Mesendoderm (in vitro differentiated cells): Measurements from ENCODE around the gene CERS6.

ENCODE experiments used
- DNase-seq: peaks from one replicate; pipeline ENCODE4 v3.0.0; 2013
- H2AK5ac ChIP-seq: 2 replicates; pipeline ENCODE4 v1.6.1; 2013; ENCODE audit warnings: low read length, inconsistent platforms
- H2BK120ac ChIP-seq: 2 replicates; pipeline ENCODE4 v1.6.1; 2013; ENCODE audit warnings: low read depth, mild to moderate bottlenecking, low read length, moderate library complexity, mixed read lengths
- H2BK15ac ChIP-seq: replicated peaks from 2 replicates; pipeline ENCODE4 v1.6.1; 2013; ENCODE audit warnings: low read depth, mild to moderate bottlenecking, moderate library complexity
- H2BK5ac ChIP-seq: 2 replicates; pipeline ENCODE4 v1.6.1; 2013; ENCODE audit warnings: low read length, inconsistent platforms
- H3K18ac ChIP-seq: 2 replicates; pipeline ENCODE4 v1.6.1; 2013; ENCODE audit warnings: mild to moderate bottlenecking, low read length, mixed read lengths
- H3K23ac ChIP-seq: one replicate; pipeline ENCODE4 v1.6.1; 2013; ENCODE audit warnings: low read length
- H3K27ac ChIP-seq: 2 replicates; pipeline ENCODE4 v1.5.1; 2013; ENCODE audit warnings: low read depth, mild to moderate bottlenecking, inconsistent platforms, low read length, moderate library complexity
- H3K27me3 ChIP-seq: 2 replicates; pipeline ENCODE4 v1.6.1; 2013; ENCODE audit warnings: low read length, control low read depth, mild to moderate bottlenecking, inconsistent platforms; ENCODE audit not compliant: insufficient read depth, poor library complexity
- H3K36me3 ChIP-seq: 2 replicates; pipeline ENCODE4 v1.6.1; 2013; ENCODE audit warnings: low read length, inconsistent platforms; ENCODE audit not compliant: control insufficient read depth, insufficient read depth
- H3K4ac ChIP-seq: one replicate; pipeline ENCODE4 v1.6.1; 2013; ENCODE audit warnings: low read depth, mild to moderate bottlenecking, low read length, moderate library complexity
- H3K4me1 ChIP-seq: 2 replicates; pipeline ENCODE4 v1.6.1; 2013; ENCODE audit warnings: low read depth, low read length, inconsistent platforms; ENCODE audit not compliant: control insufficient read depth
- H3K4me2 ChIP-seq: 2 replicates; pipeline ENCODE4 v1.6.1; 2013; ENCODE audit warnings: low read length
- H3K4me3 ChIP-seq: 2 replicates; pipeline ENCODE4 v1.5.1; 2013; ENCODE audit warnings: mild to moderate bottlenecking, low read length
- H3K56ac ChIP-seq: one replicate; pipeline ENCODE4 v1.6.1; 2013; ENCODE audit warnings: low read length
- H3K79me1 ChIP-seq: 2 replicates; pipeline ENCODE4 v1.6.1; 2013; ENCODE audit warnings: low read length, inconsistent platforms
- H3K79me2 ChIP-seq: 2 replicates; pipeline ENCODE4 v1.6.1; 2013; ENCODE audit warnings: mild to moderate bottlenecking, low read length; ENCODE audit not compliant: control insufficient read depth, insufficient read depth
- H3K9ac ChIP-seq: 2 replicates; pipeline ENCODE4 v1.6.1; 2013; ENCODE audit warnings: low read length, inconsistent platforms
- H4K5ac ChIP-seq: one replicate; pipeline ENCODE4 v1.6.1; 2013; ENCODE audit warnings: low read length
- H4K8ac ChIP-seq: one replicate; pipeline ENCODE4 v1.6.1; 2013; ENCODE audit warnings: low read depth, mild to moderate bottlenecking, control low read depth, low read length, moderate library complexity
- WGBS: extraction: QIAGEN DNeasy Blood & Tissue Kit; methylation state at CpG from one replicate; pipeline ENCODE4 v1.1.7; 2013; ENCODE audit warnings: low lambda C conversion rate, missing lambda C conversion rate; ENCODE audit not compliant: insufficient coverage; ENCODE audit errors: extremely low coverage; 5-methylcytosine and 5-hydroxymethylcytosine counted together

Gene CERS6

DNA sequence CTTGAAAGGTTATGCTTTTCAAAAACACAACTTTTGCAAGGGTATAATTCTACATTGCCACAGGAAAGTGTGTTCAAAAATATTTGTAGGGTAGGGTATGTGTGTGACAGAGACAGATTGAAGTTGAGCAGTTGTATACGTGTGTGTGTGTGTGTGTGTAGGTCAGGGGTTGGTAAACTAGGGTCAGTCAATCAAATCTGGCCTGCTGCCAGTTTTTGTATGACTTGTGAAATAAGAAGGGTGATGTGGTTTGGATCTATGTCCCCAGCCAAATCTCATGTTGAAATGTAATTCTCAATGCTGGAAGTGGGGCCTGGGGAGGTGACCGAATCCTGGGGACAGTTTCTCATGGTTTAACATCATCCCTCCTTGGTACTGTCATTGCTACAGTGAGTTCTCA is 148.2 kb downstream of the CERS6 start:
- Histone ChIP-seq H3K27ac (no peak overlapping the region), H3K9ac (no peak overlapping the region), H2BK120ac (no peak overlapping the region), H3K23ac (no peak overlapping the region), H3K4me1 (no peaks in the 10 kb centered on the region), H3K36me3 (no peaks in the 10 kb centered on the region), H3K27me3 (no peaks in the 10 kb centered on the region), H3K4ac (no peak overlapping the region), H3K56ac (no peak overlapping the region), H2AK5ac (no peak overlapping the region), H3K4me2 (no peak overlapping the region), H2BK15ac (no peak overlapping the region), H3K79me2 (no peaks in the 10 kb centered on the region), H4K8ac (no peak overlapping the region), H4K5ac (no peak overlapping the region), H2BK5ac (no peak overlapping the region), H3K4me3 (no peak overlapping the region), H3K18ac (no peak overlapping the region), H3K79me1 (peaks cover 2% of the 10 kb centered on the region)
- 100% methylated on average over 1 of the region's 2 CpGs for WGBS
- no peak for DNase-seq

GRCh38 chr2:168607992-168608391 is 151.9 kb downstream of the CERS6 start:
- no peak overlapping the region for H4K8ac ChIP-seq
- no peak overlapping the region for H2BK5ac ChIP-seq
- H2AK5ac ChIP-seq = no peak overlapping the region
- no peak overlapping the region for H3K4me2 ChIP-seq
- no peak overlapping the region for H4K5ac ChIP-seq
- no peaks in the 10 kb centered on the region for H3K79me2 ChIP-seq
- no peaks in the 10 kb centered on the region for H3K4me1 ChIP-seq
- no peaks in the 10 kb centered on the region for H3K36me3 ChIP-seq
- H3K27ac ChIP-seq = no peak overlapping the region
- H3K9ac ChIP-seq = no peak overlapping the region
- no peaks in the 10 kb centered on the region for H3K27me3 ChIP-seq
- H2BK120ac ChIP-seq = no peak overlapping the region
- H3K56ac ChIP-seq = no peak overlapping the region
- no peak overlapping the region for H3K4me3 ChIP-seq
- H3K79me1 ChIP-seq = peaks cover 4% of the 10 kb centered on the region
- H3K4ac ChIP-seq = no peak overlapping the region
- no peak overlapping the region for H3K18ac ChIP-seq
- no peak overlapping the region for H3K23ac ChIP-seq
- no peak for DNase-seq
- H2BK15ac ChIP-seq = no peak overlapping the region
- no CpG with 5 or more reads among the region's 2 CpGs for WGBS

DNA sequence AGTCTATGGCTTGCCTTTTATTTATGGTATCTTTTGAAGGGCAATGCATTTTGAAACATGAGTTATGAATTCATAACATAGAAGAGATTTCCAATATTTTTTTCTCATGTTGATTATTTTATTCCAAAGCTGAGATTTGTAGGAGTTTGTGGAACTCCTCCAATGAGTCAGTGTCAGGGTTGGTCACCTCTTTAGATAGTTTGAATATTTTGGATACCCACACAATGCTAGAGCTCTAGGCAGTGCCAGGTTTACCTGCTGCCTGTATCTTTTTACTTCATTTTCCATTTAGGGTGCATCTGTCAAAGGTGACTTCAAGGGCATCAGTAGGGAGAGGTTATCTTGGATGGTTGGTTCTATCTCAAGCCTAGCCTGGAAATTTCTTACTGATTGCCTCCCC is 152.7 kb downstream of the CERS6 start:
- Histone ChIP-seq H2BK120ac (no peak overlapping the region), H3K18ac (no peak overlapping the region), H3K4me3 (no peak overlapping the region), H3K27me3 (no peaks in the 10 kb centered on the region), H2AK5ac (no peak overlapping the region), H4K8ac (no peak overlapping the region), H3K4me2 (no peak overlapping the region), H3K4ac (no peak overlapping the region), H2BK15ac (no peak overlapping the region), H3K23ac (no peak overlapping the region), H3K4me1 (no peaks in the 10 kb centered on the region), H2BK5ac (no peak overlapping the region), H3K79me2 (no peaks in the 10 kb centered on the region), H3K27ac (no peak overlapping the region), H3K56ac (no peak overlapping the region), H3K36me3 (no peaks in the 10 kb centered on the region), H4K5ac (no peak overlapping the region), H3K79me1 (peaks cover 2% of the 10 kb centered on the region), H3K9ac (no peak overlapping the region)
- no peak for DNase-seq

DNA sequence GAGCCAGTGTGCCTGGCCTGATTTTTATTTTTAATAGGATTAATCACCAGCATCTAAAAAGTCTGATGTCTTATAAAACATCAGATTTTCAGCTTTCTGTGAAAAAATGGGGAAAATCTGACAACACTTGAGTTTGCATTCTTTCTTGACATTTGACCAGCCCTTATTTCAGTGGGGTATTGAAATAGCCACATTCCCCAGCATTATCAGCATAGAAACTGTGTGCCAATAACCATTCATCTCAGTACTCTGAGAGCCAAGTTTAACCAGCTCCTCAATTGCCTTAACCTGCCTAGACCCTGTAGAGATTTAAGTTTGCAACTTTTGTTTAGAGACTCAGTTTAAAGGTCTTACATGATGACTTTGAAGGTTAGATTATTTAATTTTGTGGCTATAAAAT is 155.0 kb downstream of the CERS6 start:
- no peak overlapping the region for H2BK120ac ChIP-seq
- H3K79me1 ChIP-seq = peaks cover 2% of the 10 kb centered on the region
- H3K4me3 ChIP-seq = no peak overlapping the region
- DNase-seq = no peak
- H3K9ac ChIP-seq = no peak overlapping the region
- no peak overlapping the region for H3K18ac ChIP-seq
- H4K8ac ChIP-seq = no peak overlapping the region
- H2BK15ac ChIP-seq = no peak overlapping the region
- H3K79me2 ChIP-seq = no peaks in the 10 kb centered on the region
- H3K36me3 ChIP-seq = no peaks in the 10 kb centered on the region
- H2BK5ac ChIP-seq = no peak overlapping the region
- no peak overlapping the region for H3K4ac ChIP-seq
- H4K5ac ChIP-seq = no peak overlapping the region
- H2AK5ac ChIP-seq = no peak overlapping the region
- no peak overlapping the region for H3K56ac ChIP-seq
- no peak overlapping the region for H3K23ac ChIP-seq
- no peaks in the 10 kb centered on the region for H3K27me3 ChIP-seq
- no peak overlapping the region for H3K27ac ChIP-seq
- H3K4me2 ChIP-seq = no peak overlapping the region
- H3K4me1 ChIP-seq = no peaks in the 10 kb centered on the region

DNA sequence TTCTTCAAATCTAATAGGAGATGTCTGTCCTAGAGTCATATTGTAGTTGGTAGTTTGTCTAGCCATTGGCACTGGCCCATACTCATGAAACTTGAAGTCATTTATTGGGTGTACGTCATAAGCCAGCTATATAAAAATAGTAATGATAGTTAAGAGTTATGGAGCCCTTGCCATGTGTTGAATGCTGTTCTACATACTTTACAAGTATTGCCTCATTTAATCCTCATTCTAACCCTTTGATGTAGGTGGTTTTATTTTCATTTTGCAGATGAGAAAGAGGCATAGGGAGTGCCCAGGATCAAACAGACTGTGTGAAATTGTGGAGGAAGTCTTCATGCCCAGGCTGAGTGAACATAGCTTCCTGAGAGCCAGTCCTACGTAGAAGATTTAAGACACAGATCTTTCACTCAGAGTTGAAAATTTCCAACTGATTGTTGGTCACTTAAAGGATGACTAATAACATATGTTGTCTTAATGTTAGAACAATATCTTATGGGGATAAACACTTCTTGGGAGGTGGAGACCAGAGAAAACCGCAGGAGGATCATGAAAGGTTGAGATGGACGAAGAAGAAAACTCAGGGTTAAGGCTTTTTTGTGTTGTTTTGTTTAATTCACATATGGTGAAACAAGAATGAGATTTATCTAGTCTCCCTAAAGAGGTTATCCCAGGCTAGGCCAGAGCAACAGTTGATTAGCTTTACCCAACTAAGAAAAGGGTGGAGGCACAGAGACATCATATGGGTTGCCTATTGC is 156.0 kb downstream of the CERS6 start:
- Histone ChIP-seq H3K4me2 (no peak overlapping the region), H4K5ac (no peak overlapping the region)
- WGBS = no CpG with 5 or more reads among the region's 4 CpGs

GRCh38 chr2:168612719-168613118 is 156.6 kb downstream of the CERS6 start:
- Histone ChIP-seq H2BK5ac (no peak overlapping the region), H3K56ac (no peak overlapping the region), H2AK5ac (no peak overlapping the region), H4K8ac (no peak overlapping the region), H3K18ac (no peak overlapping the region), H3K36me3 (no peaks in the 10 kb centered on the region), H3K4ac (no peak overlapping the region), H4K5ac (no peak overlapping the region), H3K27ac (no peak overlapping the region), H3K27me3 (no peaks in the 10 kb centered on the region), H3K79me1 (peaks cover 2% of the 10 kb centered on the region), H2BK120ac (no peak overlapping the region), H2BK15ac (no peak overlapping the region), H3K9ac (no peak overlapping the region), H3K23ac (no peak overlapping the region), H3K79me2 (no peaks in the 10 kb centered on the region), H3K4me2 (no peak overlapping the region), H3K4me3 (no peak overlapping the region), H3K4me1 (no peaks in the 10 kb centered on the region)
- no peak for DNase-seq
- WGBS = no CpG with 5 or more reads among the region's 2 CpGs

More for the DNA sequence above, 156.0 kb downstream of the CERS6 start:
- Histone ChIP-seq H3K79me1 (peaks cover 2% of the 10 kb centered on the region), H3K79me2 (no peaks in the 10 kb centered on the region), H2BK15ac (no peak overlapping the region), H3K9ac (no peak overlapping the region), H2AK5ac (no peak overlapping the region), H3K56ac (no peak overlapping the region), H3K4ac (no peak overlapping the region), H3K4me3 (no peak overlapping the region), H3K18ac (no peak overlapping the region), H3K27ac (no peak overlapping the region), H3K4me1 (no peaks in the 10 kb centered on the region), H4K8ac (no peak overlapping the region), H3K23ac (no peak overlapping the region), H3K36me3 (no peaks in the 10 kb centered on the region), H2BK120ac (no peak overlapping the region), H3K27me3 (no peaks in the 10 kb centered on the region), H2BK5ac (no peak overlapping the region)
- no peak for DNase-seq
